Vagina (tissue), 2 donors: ENCODE data around the gene CHL1.

Experiments used
- POLR2A ChIP-seq, 2 donors: fragments of 450-650 bp; IDR thresholded peaks; one replicate each; pipeline ENCODE4 v1.6.1; 2017; ENCODE audit warnings: antibody characterized with exemption in 2 of 2, mild to moderate bottlenecking in 2 of 2, moderate library complexity in 2 of 2
- POLR2AphosphoS5 ChIP-seq, 2 donors: sonication (generic); formaldehyde crosslinking; IDR thresholded peaks; one replicate each; pipeline ENCODE4 v1.9.0; 2017; ENCODE audit warnings: antibody characterized with exemption in 2 of 2, mild to moderate bottlenecking in 2 of 2, low read depth in 1 of 2; ENCODE audit not compliant: insufficient read depth in 1 of 2
- TF ChIP-seq, protein P1 (sequence below), 3 experiments: fragments of 450-650 bp in 2 of 3; fragments of 200-600 bp in 1 of 3; sonication (generic) in 1 of 3; IDR thresholded peaks; one replicate each; pipeline ENCODE4 v1.5.1; 2017 to 2019; ENCODE audit warnings: antibody characterized with exemption in 3 of 3, mild to moderate bottlenecking in 2 of 3, moderate library complexity in 2 of 3

DNA sequence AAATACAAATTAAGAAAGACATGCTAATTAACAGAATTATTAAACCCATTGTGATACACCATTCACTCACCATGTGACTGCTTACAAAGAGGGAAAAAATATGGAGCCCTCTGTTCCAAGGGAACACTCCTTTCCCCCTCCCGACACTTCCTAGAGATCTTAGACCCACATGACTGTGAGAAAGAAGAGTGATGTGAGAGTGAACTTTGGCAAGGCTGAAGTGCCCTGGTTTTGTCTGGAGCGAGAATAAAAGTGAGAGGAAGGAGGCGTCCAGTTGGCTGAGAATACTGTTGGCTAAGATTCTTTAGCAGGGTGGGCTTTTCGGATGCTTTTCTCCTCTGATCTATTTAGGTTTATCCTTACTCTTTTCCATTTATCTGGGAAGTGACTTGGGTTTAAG is 14.1 kb downstream of the CHL1 start:
- TF ChIP-seq, protein P1, sequence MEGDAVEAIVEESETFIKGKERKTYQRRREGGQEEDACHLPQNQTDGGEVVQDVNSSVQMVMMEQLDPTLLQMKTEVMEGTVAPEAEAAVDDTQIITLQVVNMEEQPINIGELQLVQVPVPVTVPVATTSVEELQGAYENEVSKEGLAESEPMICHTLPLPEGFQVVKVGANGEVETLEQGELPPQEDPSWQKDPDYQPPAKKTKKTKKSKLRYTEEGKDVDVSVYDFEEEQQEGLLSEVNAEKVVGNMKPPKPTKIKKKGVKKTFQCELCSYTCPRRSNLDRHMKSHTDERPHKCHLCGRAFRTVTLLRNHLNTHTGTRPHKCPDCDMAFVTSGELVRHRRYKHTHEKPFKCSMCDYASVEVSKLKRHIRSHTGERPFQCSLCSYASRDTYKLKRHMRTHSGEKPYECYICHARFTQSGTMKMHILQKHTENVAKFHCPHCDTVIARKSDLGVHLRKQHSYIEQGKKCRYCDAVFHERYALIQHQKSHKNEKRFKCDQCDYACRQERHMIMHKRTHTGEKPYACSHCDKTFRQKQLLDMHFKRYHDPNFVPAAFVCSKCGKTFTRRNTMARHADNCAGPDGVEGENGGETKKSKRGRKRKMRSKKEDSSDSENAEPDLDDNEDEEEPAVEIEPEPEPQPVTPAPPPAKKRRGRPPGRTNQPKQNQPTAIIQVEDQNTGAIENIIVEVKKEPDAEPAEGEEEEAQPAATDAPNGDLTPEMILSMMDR (IDR thresholded peaks at IDR 0.05) = no peak
- TF ChIP-seq POLR2AphosphoS5 (IDR thresholded peaks at IDR 0.05; ENCODE audit: insufficient read depth in 1 of 2, low read depth in 1 of 2) (no peak), POLR2A (IDR thresholded peaks at IDR 0.05) (no peak)
